Mucosa of stomach (tissue), 1 donor: ENCODE results near the gene KANSL1L.

Experiments used
- H3K27me3 ChIP-seq: one replicate; pipeline ENCODE4 v1.7.0; 2013; ENCODE audit warnings: mild to moderate bottlenecking, low read length; ENCODE audit not compliant: control insufficient read depth, insufficient read depth
- H3K36me3 ChIP-seq: one replicate; pipeline ENCODE4 v1.7.0; 2013; ENCODE audit warnings: low read length; ENCODE audit not compliant: control insufficient read depth, insufficient read depth
- H3K4me1 ChIP-seq: one replicate; pipeline ENCODE4 v1.7.0; 2013; ENCODE audit warnings: mild to moderate bottlenecking, low read length; ENCODE audit not compliant: control insufficient read depth, insufficient read depth
- H3K4me3 ChIP-seq: one replicate; pipeline ENCODE4 v1.7.0; 2013; ENCODE audit warnings: low read length
- H3K9ac ChIP-seq: one replicate; pipeline ENCODE4 v1.7.0; 2013; ENCODE audit warnings: mild to moderate bottlenecking, low read length, moderate library complexity
- H3K9me3 ChIP-seq: one replicate; pipeline ENCODE4 v1.7.0; 2013; ENCODE audit warnings: mild to moderate bottlenecking, low read length, moderate library complexity; ENCODE audit not compliant: control insufficient read depth
- donor health status: Pancreatic carcinoma.

Gene KANSL1L

DNA sequence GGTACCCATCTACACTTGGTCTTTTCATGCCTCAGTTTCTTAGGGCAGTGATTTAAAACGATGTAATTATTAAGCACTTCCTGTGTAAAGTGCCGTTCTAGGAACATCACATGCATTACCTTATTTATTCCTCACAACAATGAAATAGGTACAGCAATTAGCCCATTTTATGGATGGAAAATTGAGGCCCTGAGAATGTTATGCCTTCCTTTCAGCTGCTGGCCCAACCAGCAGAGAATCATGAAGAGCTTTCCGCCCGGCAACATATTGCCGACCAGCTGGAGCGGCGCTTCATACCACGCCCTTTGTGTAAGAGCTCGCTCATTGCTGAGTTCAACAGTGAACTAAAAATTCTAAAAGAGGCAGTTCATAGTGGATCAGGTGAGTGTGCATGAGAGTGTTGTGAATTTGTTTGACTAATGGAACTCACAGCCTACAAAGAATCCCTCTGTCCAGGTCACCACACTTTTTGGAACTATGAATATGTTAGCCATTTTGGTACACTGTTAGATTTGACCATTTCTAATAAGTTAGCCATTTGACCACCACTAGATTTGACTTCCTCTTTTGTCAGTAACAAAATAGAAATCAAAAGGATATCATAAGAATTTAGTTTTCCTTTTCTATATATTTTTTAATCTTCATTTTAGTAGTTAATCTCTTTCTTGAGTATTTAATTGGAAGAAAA is 194.4 kb downstream of the KANSL1L start:
- H3K4me3 ChIP-seq = no peak overlapping the region
- H3K9ac ChIP-seq = no peak overlapping the region

DNA sequence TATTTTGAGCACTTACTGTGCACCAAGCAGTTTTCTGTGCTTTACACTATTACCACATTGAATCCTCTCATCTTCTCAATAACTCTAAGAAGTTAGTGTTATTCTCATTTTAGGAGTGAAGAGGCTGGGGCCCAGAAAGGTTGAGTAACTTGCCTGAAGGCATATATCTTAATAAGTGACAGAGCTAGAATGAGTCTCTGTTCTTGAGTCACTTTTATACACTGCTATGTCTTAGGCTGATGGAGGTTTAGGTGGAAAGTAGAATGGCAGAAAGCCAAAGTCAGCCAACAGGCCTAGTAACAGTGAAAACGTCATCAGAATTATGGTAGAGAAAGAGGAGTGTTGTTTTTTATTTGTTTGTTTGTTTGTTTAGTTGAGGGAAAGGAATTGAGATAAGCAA is 196.6 kb downstream of the KANSL1L start:
- no peaks in the 10 kb centered on the region for H3K36me3 ChIP-seq
- H3K9ac ChIP-seq = no peak overlapping the region
- H3K4me1 ChIP-seq = no peaks in the 10 kb centered on the region
- no peaks in the 10 kb centered on the region for H3K27me3 ChIP-seq
- H3K9me3 ChIP-seq = no peaks in the 10 kb centered on the region
- no peak overlapping the region for H3K4me3 ChIP-seq

More for the DNA sequence above, 194.4 kb downstream of the KANSL1L start:
- Histone ChIP-seq H3K4me1 (peaks cover 7% of the 10 kb centered on the region), H3K36me3 (no peaks in the 10 kb centered on the region), H3K9me3 (no peaks in the 10 kb centered on the region), H3K27me3 (no peaks in the 10 kb centered on the region)

DNA sequence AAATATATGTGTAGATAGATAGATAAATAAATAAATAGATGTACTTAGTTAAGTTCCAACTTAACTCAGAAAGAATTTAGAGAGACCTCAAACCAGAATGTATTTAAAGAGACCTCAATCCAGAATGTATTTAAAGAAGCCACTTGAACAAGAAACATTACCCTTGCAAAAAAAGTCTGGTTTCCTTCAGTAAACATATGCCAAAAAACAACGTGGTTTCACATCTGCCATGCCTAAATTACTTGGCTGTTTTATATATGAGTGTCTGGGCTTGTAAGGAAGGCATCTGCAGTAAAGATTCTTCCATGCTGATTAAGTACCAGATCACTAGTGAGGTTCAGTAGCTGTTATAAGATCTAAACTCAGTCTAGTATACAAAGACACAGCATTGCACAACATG is 197.9 kb downstream of the KANSL1L start:
- no peak overlapping the region for H3K4me3 ChIP-seq
- H3K36me3 ChIP-seq = no peaks in the 10 kb centered on the region
- no peaks in the 10 kb centered on the region for H3K9me3 ChIP-seq
- H3K27me3 ChIP-seq = no peaks in the 10 kb centered on the region
- H3K4me1 ChIP-seq = no peaks in the 10 kb centered on the region
- no peak overlapping the region for H3K9ac ChIP-seq
